Measurements from ENCODE around the gene STH.
"Not testable (repeated sequence)": the region's sequence is repeated elsewhere in the genome, so short reads cannot be mapped to it uniquely, and the experiment has no call there.

STH gene

DNA sequence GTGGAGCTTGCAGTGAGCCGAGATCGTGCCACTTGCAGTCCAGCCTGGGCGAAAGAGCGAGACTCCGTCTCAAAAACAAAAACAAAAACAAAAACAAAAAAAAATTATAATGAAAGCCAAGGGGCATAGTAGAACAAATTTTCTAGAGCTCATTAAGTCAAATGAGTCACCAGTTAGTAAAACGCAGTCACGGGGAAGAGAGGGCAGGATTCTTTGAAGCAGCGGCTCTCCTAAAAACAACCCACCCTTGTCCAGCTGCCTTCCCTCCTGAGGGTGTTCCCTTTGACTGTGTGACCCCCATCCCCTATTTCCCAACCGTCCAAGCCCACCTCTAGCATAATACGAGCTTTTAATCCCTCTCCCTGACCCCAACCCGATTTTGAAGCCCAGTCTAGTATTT is 44.1 kb upstream of the STH start:
- H3K27ac ChIP-seq = no peak overlapping the region
- TF ChIP-seq, protein P1, sequence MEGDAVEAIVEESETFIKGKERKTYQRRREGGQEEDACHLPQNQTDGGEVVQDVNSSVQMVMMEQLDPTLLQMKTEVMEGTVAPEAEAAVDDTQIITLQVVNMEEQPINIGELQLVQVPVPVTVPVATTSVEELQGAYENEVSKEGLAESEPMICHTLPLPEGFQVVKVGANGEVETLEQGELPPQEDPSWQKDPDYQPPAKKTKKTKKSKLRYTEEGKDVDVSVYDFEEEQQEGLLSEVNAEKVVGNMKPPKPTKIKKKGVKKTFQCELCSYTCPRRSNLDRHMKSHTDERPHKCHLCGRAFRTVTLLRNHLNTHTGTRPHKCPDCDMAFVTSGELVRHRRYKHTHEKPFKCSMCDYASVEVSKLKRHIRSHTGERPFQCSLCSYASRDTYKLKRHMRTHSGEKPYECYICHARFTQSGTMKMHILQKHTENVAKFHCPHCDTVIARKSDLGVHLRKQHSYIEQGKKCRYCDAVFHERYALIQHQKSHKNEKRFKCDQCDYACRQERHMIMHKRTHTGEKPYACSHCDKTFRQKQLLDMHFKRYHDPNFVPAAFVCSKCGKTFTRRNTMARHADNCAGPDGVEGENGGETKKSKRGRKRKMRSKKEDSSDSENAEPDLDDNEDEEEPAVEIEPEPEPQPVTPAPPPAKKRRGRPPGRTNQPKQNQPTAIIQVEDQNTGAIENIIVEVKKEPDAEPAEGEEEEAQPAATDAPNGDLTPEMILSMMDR (conservative IDR thresholded peaks at IDR 0.05) = no peak

DNA sequence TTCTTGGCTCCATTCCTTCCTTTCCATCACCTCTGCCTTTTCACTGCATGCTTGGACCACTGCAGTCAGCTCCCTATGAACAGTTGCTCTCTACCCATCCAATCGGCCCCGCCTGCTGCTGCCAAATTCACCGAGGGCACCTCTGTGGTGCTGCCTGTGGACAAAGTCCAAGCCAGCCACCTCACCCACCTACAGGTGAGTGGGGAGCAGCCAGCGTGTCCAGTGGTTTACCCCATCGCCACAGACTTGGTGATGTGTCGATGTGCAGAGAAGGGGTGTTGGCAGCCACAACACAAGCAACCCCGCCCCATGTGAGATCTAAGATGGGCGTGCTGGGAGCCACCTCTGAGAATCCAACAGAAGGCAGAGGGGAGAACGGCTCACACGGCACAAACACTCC is 43.7 kb upstream of the STH start:
- TF ChIP-seq, protein P1 (conservative IDR thresholded peaks at IDR 0.05) = no peak
- no peak overlapping the region for H3K27ac ChIP-seq

DNA sequence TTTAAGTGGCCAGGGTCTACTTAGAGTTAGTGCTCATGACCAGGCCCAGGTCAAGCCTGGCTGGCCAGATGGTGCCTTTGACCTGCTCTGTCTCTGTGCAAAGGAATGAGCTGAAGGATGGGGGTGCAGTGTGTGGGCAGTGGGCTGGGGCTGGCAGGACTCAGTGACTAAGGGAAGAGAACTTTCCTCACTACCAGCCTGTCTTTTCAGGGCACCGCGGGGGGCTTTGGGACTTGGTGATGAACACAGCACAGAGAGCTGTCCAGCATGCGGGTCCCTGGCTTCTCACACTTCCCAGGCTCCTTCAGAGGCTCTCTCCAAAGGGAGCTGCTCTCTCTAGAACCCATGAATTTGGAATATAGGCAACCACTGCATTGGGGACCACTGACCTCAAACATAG is 43.0 kb upstream of the STH start:
- TF ChIP-seq, protein P1 (conservative IDR thresholded peaks at IDR 0.05) = no peak
- no peak overlapping the region for H3K27ac ChIP-seq

DNA sequence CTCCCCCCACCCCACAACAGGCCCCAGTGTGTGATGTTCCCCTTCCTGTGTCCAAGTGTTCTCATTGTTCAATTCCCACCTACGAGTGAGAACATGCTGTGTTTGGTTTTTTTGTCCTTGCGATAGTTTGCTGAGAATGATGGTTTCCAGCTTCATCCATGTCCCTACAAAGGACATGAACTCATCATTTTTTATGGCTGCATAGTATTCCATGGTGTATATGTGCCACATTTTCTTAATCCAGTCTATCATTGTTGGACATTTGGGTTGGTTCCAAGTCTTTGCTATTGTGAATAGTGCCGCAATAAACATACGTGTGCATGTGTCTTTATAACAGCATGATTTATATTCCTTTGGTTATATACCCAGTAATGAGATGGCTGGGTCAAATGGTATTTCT is 42.3 kb upstream of the STH start:
- not testable (repeated sequence) for H3K27ac ChIP-seq

DNA sequence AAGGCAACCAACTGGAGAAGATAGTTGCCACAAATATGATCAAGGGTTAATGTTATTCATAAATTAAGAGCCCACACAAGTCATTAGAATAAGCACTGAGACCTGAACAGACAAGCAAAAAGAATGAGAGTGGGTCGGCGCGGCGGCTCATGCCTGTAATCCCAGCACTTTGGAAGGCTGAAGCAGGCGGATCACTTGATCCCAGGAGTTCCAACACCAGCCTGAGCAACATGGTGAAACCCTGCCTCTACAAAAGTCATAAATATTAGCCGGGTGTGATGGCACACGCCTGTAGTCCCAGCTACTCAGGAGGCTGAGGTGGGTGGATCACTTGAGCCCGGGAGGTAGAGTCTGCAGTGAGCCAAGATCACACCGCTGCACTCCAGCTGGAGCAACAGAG is 40.7 kb upstream of the STH start:
- TF ChIP-seq, protein P1 (conservative IDR thresholded peaks at IDR 0.05) = no peak
- H3K27ac ChIP-seq = no peak overlapping the region

DNA sequence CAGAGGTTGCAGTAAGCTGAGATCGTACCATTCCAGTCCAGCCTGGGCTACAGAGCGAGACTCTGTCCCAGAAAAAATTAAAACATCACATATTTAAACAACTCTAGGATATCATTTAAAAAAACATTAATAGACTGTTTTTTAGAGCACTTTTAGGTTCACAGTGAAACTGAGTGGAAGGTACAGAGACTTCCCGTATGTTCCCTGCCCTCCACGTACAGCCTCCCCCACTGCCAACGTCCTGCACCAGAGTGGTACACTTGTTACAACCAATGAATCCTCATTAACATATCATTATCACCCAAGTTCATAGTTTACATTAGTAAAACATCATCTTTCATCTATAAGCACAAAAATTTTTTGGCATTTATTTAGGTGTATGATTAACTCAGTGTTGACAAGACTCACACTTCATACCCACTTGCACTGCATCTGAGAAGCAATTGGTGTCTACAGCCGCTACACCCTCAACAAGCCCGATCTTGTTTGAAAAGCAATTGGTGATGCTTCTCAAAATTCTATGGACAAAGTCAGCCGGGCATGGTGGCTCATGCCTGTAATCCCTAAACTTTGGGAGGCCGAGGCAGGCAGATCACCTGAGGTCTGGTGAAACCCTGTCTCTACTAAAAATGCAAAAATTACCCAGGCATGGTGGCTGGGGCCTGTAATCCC is 39.9 kb upstream of the STH start:
- TF ChIP-seq, protein P1 (conservative IDR thresholded peaks at IDR 0.05) = no peak
- H3K27ac ChIP-seq = no peak overlapping the region

DNA sequence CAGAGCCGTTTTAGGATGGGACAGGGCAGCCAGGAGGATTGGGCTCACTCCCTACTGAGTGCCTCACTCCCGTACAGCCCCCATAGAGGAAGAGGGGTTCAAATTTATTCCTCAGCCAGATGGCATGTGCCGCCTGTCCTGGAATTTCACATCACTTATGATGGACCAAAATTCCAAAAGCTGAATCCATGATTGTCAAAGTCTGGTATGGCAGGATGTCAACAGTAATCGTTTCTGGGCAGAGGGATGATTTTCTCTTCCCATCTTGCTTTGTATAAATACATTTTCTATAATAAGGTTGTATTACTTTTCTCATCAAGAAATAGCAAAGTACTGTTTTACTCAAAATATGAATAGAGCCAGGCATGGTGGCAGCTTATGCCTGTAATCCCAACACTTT is 38.7 kb upstream of the STH start:
- TF ChIP-seq, protein P1 (conservative IDR thresholded peaks at IDR 0.05) = no peak
- no peak overlapping the region for H3K27ac ChIP-seq

DNA sequence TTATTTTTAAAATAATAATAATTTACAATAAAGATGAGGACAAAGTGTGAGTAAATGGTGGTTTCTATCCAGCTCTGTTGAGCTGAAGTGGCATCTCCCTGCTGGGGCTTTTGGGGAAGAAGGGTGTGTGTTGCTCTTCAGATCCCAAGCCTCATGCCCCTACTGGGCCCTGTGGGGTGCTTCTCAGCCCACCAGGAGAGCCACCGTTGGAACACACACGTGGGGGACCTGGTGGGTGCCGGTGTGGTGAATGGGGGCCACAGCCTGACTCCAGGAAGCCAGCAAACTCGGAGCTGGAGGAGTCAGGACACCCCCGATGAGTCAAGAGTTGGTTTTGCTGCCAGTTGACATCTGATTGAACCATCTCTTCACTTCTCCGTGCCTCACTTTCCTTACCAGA is 37.8 kb upstream of the STH start:
- H3K27ac ChIP-seq = no peak overlapping the region
- TF ChIP-seq, protein P1 (conservative IDR thresholded peaks at IDR 0.05) = no peak
